Activated naive CD8-positive, alpha-beta T cell treated with anti-CD3 and anti-CD28 coated beads, Interleukin-2, amount 50 U/mL, for 24 hours (primary cell): ENCODE data around the gene WDR7.

Experiments
- ATAC-seq: fragments of 150-1000 bp; cut with Tn5 transposase; one replicate; pipeline ENCODE4 v1.10.0; 2021
- DNase-seq: peaks from one replicate; pipeline ENCODE4 v3.0.0; 2021
- H3K27ac Mint-ChIP-seq: one replicate; pipeline ENCODE4 v1.8.0; 2021; ENCODE audit warnings: mild to moderate bottlenecking, mixed read lengths
- H3K27me3 Mint-ChIP-seq: one replicate; pipeline ENCODE4 v1.8.0; 2021; ENCODE audit warnings: mixed read lengths
- H3K36me3 Mint-ChIP-seq: one replicate; pipeline ENCODE4 v1.8.0; 2021; ENCODE audit warnings: low read depth, mixed read lengths
- H3K4me1 Mint-ChIP-seq: one replicate; pipeline ENCODE4 v1.8.0; 2021; ENCODE audit warnings: mixed read lengths
- H3K4me3 Mint-ChIP-seq: one replicate; pipeline ENCODE4 v1.8.0; 2021; ENCODE audit warnings: mild to moderate bottlenecking, moderate library complexity, mixed read lengths
- H3K9me3 Mint-ChIP-seq: one replicate; pipeline ENCODE4 v1.8.0; 2021; ENCODE audit warnings: mixed read lengths

WDR7 gene

GRCh38 chr18:56995579-56996188, 344.5 kb downstream of the WDR7 start:
- H3K4me3 Mint-ChIP-seq, result no peak overlapping the region
- H3K27me3 Mint-ChIP-seq, result no peaks in the 10 kb centered on the region
- DNase-seq (no peak), ATAC-seq (no peak)
- peaks cover 11% of the 10 kb centered on the region for H3K4me1 Mint-ChIP-seq
- peaks cover 2% of the 10 kb centered on the region for H3K36me3 Mint-ChIP-seq
- H3K27ac Mint-ChIP-seq, result no peak overlapping the region
- no peaks in the 10 kb centered on the region for H3K9me3 Mint-ChIP-seq

- Mint-ChIP-seq H3K4me1 (peaks cover 15% of the 10 kb centered on the region), H3K27ac (no peak overlapping the region), H3K4me3 (no peak overlapping the region), H3K9me3 (no peaks in the 10 kb centered on the region), H3K36me3 (peaks cover 2% of the 10 kb centered on the region), H3K27me3 (no peaks in the 10 kb centered on the region)
- no peak for DNase-seq
- no peak for ATAC-seq
These were observed 346.0 kb downstream of the WDR7 start for GRCh38 chr18:56997200-56997599.

- Mint-ChIP-seq H3K4me3 (no peak overlapping the region), H3K4me1 (peaks cover 31% of the 10 kb centered on the region), H3K9me3 (no peaks in the 10 kb centered on the region), H3K36me3 (peaks cover 2% of the 10 kb centered on the region), H3K27ac (no peak overlapping the region), H3K27me3 (no peaks in the 10 kb centered on the region)
- no peak for ATAC-seq
- no peak for DNase-seq
These were observed 348.7 kb downstream of the WDR7 start for GRCh38 chr18:56999823-57000222.

GRCh38 chr18:57002627-57003026, 351.5 kb downstream of the WDR7 start:
- Mint-ChIP-seq H3K4me1 (peaks cover 38% of the 10 kb centered on the region), H3K36me3 (peaks cover 2% of the 10 kb centered on the region), H3K27me3 (no peaks in the 10 kb centered on the region), H3K27ac (no peak overlapping the region), H3K4me3 (no peak overlapping the region), H3K9me3 (no peaks in the 10 kb centered on the region)
- DNase-seq (no peak), ATAC-seq (no peak)

GRCh38 chr18:57003342-57003741, 352.2 kb downstream of the WDR7 start:
- Mint-ChIP-seq H3K4me1 (peaks cover 38% of the 10 kb centered on the region), H3K4me3 (no peak overlapping the region), H3K27me3 (no peaks in the 10 kb centered on the region), H3K36me3 (no peaks in the 10 kb centered on the region), H3K9me3 (no peaks in the 10 kb centered on the region), H3K27ac (peak overlapping the region; percentile 80)
- ATAC-seq, result no peak
- no peak for DNase-seq

- peak; percentile 99 for ATAC-seq
- no peak for DNase-seq
- Mint-ChIP-seq H3K9me3 (no peaks in the 10 kb centered on the region), H3K27ac (peak overlapping the region; percentile 80), H3K4me3 (no peak overlapping the region), H3K27me3 (no peaks in the 10 kb centered on the region), H3K4me1 (peaks cover 37% of the 10 kb centered on the region), H3K36me3 (no peaks in the 10 kb centered on the region)
These were observed 353.4 kb downstream of the WDR7 start for GRCh38 chr18:57004366-57005121.

DNA sequence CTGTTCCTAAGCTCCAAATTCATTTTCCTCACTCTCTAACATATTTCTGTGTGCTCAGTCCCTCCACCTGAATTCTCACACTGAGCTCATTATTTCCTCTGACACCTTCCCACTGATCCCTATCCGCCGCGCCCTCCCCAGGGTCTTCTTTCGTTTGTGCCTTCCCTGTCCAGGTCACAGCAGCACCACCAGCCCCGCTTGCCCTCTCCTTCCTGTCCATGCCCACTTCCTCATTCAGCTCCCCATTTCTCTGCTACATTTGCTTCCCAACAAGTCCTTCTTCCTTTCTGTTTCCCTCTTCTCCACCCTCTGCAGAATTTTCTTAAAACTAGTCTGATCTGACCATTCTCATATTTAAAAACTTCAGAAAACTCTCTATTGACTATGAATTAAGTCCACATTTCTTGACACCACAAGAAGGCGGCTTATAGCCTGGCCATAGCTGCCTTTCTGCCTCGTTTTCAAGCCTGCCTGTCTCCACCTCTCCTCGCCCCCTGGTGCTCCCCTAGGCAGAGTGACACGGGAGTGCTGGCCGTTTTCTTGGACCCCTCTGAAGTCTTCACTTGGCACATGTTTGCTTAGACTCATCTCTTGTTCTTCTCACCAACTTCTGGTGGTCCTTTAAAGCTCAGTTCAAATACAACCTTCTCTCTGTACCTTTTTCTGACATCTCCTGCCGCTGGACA, 357.0 kb downstream of the WDR7 start:
- no peak for ATAC-seq
- no peaks in the 10 kb centered on the region for H3K9me3 Mint-ChIP-seq
- no peaks in the 10 kb centered on the region for H3K27me3 Mint-ChIP-seq
- no peak overlapping the region for H3K27ac Mint-ChIP-seq
- no peak for DNase-seq
- H3K4me3 Mint-ChIP-seq, result no peak overlapping the region
- H3K4me1 Mint-ChIP-seq, result peaks cover 24% of the 10 kb centered on the region
- H3K36me3 Mint-ChIP-seq, result no peaks in the 10 kb centered on the region

DNA sequence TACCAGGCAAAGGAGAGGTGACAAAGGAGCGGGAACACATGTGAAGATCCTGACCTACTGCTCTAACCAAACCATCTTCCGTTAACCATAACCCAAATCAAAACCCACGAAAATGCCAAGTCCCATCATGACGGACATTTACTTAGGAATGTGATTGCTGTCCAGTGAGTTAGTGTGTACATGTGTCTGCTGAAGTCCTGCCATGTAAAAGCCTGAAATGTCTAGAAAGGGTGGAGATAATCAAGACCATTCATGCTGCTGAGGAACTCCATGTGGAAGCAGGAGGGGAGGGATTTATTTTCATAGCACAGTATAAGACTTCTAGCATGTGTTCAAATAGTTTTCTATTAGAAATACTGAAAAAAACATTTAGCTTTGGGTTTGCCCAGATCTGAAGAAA, 358.7 kb downstream of the WDR7 start:
- H3K27me3 Mint-ChIP-seq, result no peaks in the 10 kb centered on the region
- peaks cover 7% of the 10 kb centered on the region for H3K4me1 Mint-ChIP-seq
- H3K9me3 Mint-ChIP-seq, result no peaks in the 10 kb centered on the region
- no peak overlapping the region for H3K4me3 Mint-ChIP-seq
- DNase-seq (no peak), ATAC-seq (no peak)
- H3K36me3 Mint-ChIP-seq, result no peaks in the 10 kb centered on the region
- no peak overlapping the region for H3K27ac Mint-ChIP-seq

DNA sequence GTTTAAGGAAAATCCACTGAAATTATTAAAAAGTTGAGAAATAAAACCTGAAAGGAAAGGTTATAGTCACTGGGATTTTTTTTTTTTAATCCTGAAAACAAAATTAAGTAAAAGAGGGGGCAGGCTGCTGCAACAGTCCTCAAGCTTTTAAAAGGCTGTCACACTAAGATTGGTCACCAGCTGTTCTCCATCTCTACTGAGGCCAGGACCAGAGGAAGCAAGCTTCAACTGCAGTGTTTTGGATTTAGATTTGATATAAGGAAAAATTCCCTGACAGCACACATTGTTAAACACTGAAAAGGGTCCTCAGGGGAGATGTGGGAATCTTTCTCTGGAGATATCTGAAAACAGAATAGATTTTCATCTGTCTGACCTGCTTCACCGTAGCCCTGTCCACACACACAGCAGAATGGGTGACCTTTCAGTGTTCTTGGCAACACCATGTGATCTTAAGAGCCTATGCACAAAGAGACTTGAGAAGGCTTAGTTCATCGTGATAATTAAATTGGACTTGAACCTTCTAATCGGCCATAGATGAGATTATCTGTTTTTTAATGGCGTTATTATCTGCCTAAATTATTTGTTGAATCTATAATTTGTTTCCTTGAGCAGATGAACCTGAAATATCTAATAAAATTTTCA, 363.7 kb downstream of the WDR7 start:
- H3K36me3 Mint-ChIP-seq, result no peaks in the 10 kb centered on the region

DNA sequence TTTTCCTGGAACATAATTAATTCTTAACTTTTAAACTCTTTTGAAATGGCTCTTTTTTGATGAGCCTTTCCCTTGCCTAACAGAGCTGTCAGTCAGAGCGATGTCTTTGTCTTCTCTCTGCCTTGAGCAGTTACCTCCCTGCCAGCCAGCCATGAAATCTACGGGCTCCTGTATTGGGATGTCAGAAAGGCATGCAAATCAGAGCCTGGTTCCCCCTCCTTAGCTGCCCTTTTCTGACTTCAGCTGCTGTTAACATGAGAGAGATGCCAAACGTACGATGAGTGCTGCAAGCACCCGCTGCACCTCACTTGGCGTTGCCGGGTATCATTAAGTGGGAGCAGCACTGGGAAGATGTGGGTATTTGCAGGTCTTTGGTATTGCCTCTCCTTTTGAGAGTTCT, 364.3 kb downstream of the WDR7 start:
- ATAC-seq (no peak), DNase-seq (no peak)
- H3K9me3 Mint-ChIP-seq, result no peaks in the 10 kb centered on the region
- no peaks in the 10 kb centered on the region for H3K27me3 Mint-ChIP-seq
- no peak overlapping the region for H3K4me3 Mint-ChIP-seq
- H3K4me1 Mint-ChIP-seq, result peaks cover 28% of the 10 kb centered on the region
- H3K36me3 Mint-ChIP-seq, result no peaks in the 10 kb centered on the region
- H3K27ac Mint-ChIP-seq, result no peak overlapping the region

More for the DNA sequence above, 363.7 kb downstream of the WDR7 start:
- H3K4me3 Mint-ChIP-seq, result no peak overlapping the region
- no peak overlapping the region for H3K27ac Mint-ChIP-seq
- peaks cover 28% of the 10 kb centered on the region for H3K4me1 Mint-ChIP-seq
- DNase-seq (no peak), ATAC-seq (no peak)
- no peaks in the 10 kb centered on the region for H3K9me3 Mint-ChIP-seq
- no peaks in the 10 kb centered on the region for H3K27me3 Mint-ChIP-seq

DNA sequence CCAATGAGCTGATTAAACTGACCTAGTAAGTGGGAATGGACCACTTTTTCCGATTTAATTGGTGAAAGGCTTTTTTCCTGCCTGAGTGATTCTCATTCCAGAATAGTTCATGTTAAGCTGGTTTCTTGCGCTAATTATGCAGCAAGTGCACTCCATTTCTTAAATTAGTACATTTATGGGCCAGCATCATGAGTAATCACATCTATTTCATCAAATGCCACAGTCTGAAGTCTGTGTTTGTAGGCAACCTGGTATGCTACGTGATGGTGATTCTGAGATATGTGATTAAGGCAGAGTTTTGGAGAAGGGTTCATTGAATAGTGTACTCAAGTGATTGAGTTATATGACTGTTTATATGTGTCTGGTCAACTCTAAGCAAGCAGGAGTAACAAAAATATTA, 367.7 kb downstream of the WDR7 start:
- Mint-ChIP-seq H3K4me3 (no peak overlapping the region), H3K9me3 (no peaks in the 10 kb centered on the region), H3K27me3 (no peaks in the 10 kb centered on the region), H3K4me1 (peaks cover 28% of the 10 kb centered on the region), H3K36me3 (peaks cover 5% of the 10 kb centered on the region), H3K27ac (no peak overlapping the region)
- no peak for DNase-seq
- ATAC-seq, result no peak

GRCh38 chr18:57022716-57023115, 371.6 kb downstream of the WDR7 start:
- Mint-ChIP-seq H3K4me3 (no peak overlapping the region), H3K4me1 (peaks cover 10% of the 10 kb centered on the region), H3K9me3 (no peaks in the 10 kb centered on the region), H3K27ac (no peak overlapping the region), H3K36me3 (peaks cover 16% of the 10 kb centered on the region), H3K27me3 (no peaks in the 10 kb centered on the region)
- ATAC-seq (no peak), DNase-seq (no peak)

GRCh38 chr18:57023275-57023882, 372.2 kb downstream of the WDR7 start:
- no peak overlapping the region for H3K4me3 Mint-ChIP-seq

DNA sequence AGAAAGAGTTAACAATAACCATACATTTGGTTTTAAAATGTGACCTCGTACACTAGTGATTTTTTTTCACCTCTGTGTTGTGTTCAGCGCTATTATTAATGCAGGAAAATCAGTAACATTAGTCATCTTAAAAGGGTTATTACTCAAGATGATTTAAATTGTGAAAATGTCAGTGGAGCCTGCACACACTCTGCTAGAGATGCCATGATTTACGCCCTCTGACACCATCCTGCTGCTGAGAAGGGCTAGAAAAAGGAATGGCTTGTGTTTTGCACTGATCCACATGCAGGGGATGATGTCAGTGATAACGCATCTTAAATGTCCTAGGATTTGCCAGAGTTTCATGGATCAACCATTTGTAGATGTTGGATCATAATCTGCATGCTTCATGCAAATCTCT, 374.4 kb downstream of the WDR7 start:
- peaks cover 21% of the 10 kb centered on the region for H3K36me3 Mint-ChIP-seq
- H3K9me3 Mint-ChIP-seq, result no peaks in the 10 kb centered on the region
- H3K4me3 Mint-ChIP-seq, result no peak overlapping the region
- H3K27me3 Mint-ChIP-seq, result no peaks in the 10 kb centered on the region
- ATAC-seq (no peak), DNase-seq (no peak)
- H3K27ac Mint-ChIP-seq, result no peak overlapping the region
- peaks cover 5% of the 10 kb centered on the region for H3K4me1 Mint-ChIP-seq

More at GRCh38 chr18:57023275-57023882, 372.2 kb downstream of the WDR7 start:
- Mint-ChIP-seq H3K4me1 (peaks cover 5% of the 10 kb centered on the region), H3K36me3 (peaks cover 16% of the 10 kb centered on the region), H3K27ac (no peak overlapping the region), H3K9me3 (no peaks in the 10 kb centered on the region), H3K27me3 (no peaks in the 10 kb centered on the region)
- ATAC-seq (no peak), DNase-seq (no peak)
